Mucosa of descending colon (tissue), 3 donors: Measurements from ENCODE around the gene MYLK2. TPM values are rescaled to one million over a fixed set of nuclear protein-coding genes. Genes with fewer than 3 reads are reported as not detected.

Source experiments
- ATAC-seq: fragments of 200-7000 bp; cut with Tn5 transposase; one replicate; pipeline ENCODE4 v1.9.1; 2020; ENCODE audit warnings: mild to moderate bottlenecking, moderate library complexity
- DNase-seq, 3 donors: peaks; one replicate each; pipeline ENCODE4 v3.0.0-alpha.2; 2020
- H3K36me3 ChIP-seq: fragments of 200-600 bp; one replicate; pipeline ENCODE4 v1.8.0; 2021; ENCODE audit warnings: low read depth, mild to moderate bottlenecking
- H3K4me1 ChIP-seq: fragments of 200-600 bp; one replicate; pipeline ENCODE4 v1.8.0; 2021; ENCODE audit warnings: low read depth, mild to moderate bottlenecking
- H3K4me3 ChIP-seq: fragments of 200-600 bp; one replicate; pipeline ENCODE4 v1.8.0; 2021; ENCODE audit warnings: mild to moderate bottlenecking
- H3K9me3 ChIP-seq: fragments of 200-600 bp; one replicate; pipeline ENCODE4 v1.8.0; 2021; ENCODE audit warnings: mild to moderate bottlenecking
- intact Hi-C, 2 donors: fragments of 100-400 bp; cut with DNase I in 1 of 2; cut with micrococcal nuclease in 1 of 2; formaldehyde crosslinking; loops; one replicate each; pipeline versions ENCODE4 v1.11.0 to v1.11.1; 2022; cut with DNase I, micrococcal nuclease
- total RNA-seq, 3 donors: library from RNA; stranded (reverse); fragmentation: NEBNext Ultra II Directional in 2 of 3; extraction: Animal tissue kit (Norgen Biotek cat#: 25700) in 2 of 3; gene quantifications; one replicate each; pipeline versions ENCODE4 v1.2.1 to v1.2.4, GENCODE V29; 2021 to 2023
- TF ChIP-seq, protein P1 (sequence below): fragments of 200-600 bp; IDR thresholded peaks from one replicate; pipeline ENCODE4 v1.8.0; 2022; ENCODE audit warnings: antibody characterized with exemption, mild to moderate bottlenecking
- donor health status: DM: no; HTN: no; CAD: no; lungs with moderate emphysema.
- donor health status: DM: no; HTN: no; CAD: no.
- donor health status: DM: no; HTN: yes; CAD: no.

Gene MYLK2
- total RNA-seq, 3 donors from 2014 or later = 0.09 to 0.31 TPM; not detected in 1

DNA sequence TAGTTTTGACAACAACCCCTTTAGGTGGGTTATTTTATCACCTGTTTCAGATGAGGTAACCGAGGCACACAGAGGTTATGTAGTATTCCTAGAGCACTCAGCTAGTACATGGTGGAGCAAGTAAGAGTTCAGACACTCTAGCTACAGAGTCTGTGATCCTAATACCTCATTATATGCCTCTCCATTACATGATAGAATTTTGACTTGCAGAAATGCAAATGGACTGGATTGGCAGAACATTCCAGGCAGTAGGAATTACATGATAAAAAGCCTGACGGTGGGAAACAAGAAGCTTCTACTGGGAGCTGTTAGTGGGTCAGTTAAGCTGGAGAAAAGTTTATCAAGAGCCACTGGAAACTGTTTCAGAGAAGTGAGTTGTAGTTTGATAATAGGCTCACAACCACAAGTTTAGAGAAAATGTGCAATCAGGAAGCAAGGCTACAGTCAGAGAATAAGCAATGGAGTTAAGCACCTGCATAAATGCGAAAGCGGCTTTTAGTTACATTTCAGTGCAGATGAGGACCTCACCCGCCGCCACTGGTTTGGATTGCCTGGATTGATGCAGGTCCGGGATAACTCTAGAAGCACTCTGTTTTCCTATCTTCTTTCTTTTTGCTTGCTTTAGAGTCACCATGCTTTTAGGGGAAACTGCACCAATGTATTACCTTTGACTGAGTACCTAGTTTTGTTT lies 34.7 kb upstream of the MYLK2 start:
- no peak for ATAC-seq
- Histone ChIP-seq H3K4me3 (no peak overlapping the region), H3K36me3 (no peaks in the 10 kb centered on the region), H3K4me1 (no peaks in the 10 kb centered on the region), H3K9me3 (no peaks in the 10 kb centered on the region)
- DNase-seq = no peak
- TF ChIP-seq, protein P1, sequence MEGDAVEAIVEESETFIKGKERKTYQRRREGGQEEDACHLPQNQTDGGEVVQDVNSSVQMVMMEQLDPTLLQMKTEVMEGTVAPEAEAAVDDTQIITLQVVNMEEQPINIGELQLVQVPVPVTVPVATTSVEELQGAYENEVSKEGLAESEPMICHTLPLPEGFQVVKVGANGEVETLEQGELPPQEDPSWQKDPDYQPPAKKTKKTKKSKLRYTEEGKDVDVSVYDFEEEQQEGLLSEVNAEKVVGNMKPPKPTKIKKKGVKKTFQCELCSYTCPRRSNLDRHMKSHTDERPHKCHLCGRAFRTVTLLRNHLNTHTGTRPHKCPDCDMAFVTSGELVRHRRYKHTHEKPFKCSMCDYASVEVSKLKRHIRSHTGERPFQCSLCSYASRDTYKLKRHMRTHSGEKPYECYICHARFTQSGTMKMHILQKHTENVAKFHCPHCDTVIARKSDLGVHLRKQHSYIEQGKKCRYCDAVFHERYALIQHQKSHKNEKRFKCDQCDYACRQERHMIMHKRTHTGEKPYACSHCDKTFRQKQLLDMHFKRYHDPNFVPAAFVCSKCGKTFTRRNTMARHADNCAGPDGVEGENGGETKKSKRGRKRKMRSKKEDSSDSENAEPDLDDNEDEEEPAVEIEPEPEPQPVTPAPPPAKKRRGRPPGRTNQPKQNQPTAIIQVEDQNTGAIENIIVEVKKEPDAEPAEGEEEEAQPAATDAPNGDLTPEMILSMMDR = no peak
- intact Hi-C loops = no loop called here

DNA sequence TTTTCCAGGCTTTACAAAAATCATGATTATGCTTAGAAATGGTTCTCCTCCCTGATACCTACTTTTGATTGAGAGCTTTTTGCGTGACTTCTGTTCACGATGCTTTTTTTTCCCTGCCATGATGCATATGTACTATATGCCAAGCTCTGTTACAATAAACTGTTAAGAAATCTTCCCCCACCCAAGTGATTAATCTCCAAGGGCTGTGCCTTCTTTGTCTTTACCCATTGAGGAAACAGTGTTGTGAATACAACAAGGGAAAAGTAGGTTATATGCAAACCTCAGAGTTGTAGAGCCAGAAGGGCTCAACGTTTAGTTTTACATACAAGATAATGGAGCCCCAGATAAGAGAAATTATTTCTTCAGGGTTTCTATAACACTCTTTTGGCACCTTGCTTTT lies 34.1 kb upstream of the MYLK2 start:
- H3K4me1 ChIP-seq = no peaks in the 10 kb centered on the region
- intact Hi-C loops = no loop called here
- ATAC-seq = no peak
- no peak overlapping the region for H3K4me3 ChIP-seq
- TF ChIP-seq, protein P1 = no peak
- H3K9me3 ChIP-seq = no peaks in the 10 kb centered on the region
- DNase-seq = no peak
- H3K36me3 ChIP-seq = no peaks in the 10 kb centered on the region

DNA sequence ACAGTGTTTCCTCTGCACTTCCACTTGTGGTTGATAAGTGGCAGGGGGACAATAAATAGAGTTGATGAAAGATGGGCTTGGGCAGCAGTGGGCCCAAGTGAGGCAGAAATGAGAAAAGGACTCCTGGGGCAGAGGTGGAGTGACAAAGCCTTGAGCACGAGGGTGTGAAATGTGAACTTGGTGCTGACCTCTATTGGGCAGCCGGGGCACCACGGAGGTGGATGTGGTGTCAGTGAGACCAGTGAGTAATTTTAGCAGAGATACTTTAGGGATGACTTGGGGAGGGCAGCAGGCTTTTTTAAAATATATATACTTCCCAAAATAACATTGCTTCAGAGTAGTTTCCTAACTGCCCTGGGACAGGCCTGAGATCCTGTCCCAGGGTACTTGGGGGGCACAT lies 30.6 kb upstream of the MYLK2 start:
- ATAC-seq (no peak), DNase-seq (no peak)
- TF ChIP-seq, protein P1 = no peak
- H3K9me3 ChIP-seq = no peaks in the 10 kb centered on the region
- H3K4me3 ChIP-seq = no peak overlapping the region
- H3K36me3 ChIP-seq = no peaks in the 10 kb centered on the region
- no peaks in the 10 kb centered on the region for H3K4me1 ChIP-seq
- intact Hi-C loops = no loop called here

DNA sequence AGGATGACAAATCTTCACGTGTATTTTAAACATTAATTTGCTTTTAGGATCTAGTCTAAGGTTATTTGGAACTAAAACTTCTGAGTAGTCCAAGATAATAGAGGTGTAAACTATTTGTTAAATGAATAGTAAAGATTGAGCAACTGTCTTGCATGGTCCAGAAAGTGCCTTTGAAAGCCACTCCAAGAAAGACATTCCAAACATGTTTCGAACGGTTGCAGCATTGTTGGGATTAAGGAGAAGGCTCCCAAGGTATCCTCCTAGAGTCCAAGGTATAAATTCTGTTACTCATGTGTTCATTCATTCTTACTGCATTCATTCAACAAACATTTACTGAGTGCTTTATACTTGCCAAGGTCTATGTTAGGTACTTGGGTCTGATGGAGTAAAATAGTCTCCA lies 28.8 kb upstream of the MYLK2 start:
- TF ChIP-seq, protein P1 = no peak
- no peak overlapping the region for H3K4me3 ChIP-seq
- H3K4me1 ChIP-seq = no peaks in the 10 kb centered on the region
- intact Hi-C loops = no loop called here
- no peaks in the 10 kb centered on the region for H3K36me3 ChIP-seq
- no peaks in the 10 kb centered on the region for H3K9me3 ChIP-seq
- DNase-seq = no peak
- no peak for ATAC-seq

DNA sequence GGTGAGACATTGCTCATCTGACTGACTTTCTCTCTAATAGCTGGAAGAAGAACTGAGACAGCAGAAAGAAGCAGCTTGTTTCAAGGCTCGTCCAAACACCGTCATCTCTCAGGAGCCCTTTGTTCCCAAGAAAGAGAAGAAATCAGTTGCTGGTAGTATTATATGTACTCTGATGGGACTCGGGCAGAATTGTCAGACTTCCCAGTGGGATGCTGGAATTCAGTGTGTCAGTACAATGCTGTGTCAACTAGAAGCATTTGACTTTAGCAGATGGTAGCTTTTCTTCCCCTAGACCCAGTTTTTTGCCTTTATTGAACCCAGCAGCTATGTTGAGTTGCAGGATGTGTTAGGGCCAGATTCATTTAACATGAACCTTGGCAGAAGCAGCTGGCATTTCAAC lies 21.8 kb upstream of the MYLK2 start:
- no peaks in the 10 kb centered on the region for H3K4me1 ChIP-seq
- H3K4me3 ChIP-seq = no peak overlapping the region
- intact Hi-C loops = no loop called here
- no peaks in the 10 kb centered on the region for H3K36me3 ChIP-seq
- H3K9me3 ChIP-seq = no peaks in the 10 kb centered on the region
- ATAC-seq (no peak), DNase-seq (no peak)
- TF ChIP-seq, protein P1 = no peak

DNA sequence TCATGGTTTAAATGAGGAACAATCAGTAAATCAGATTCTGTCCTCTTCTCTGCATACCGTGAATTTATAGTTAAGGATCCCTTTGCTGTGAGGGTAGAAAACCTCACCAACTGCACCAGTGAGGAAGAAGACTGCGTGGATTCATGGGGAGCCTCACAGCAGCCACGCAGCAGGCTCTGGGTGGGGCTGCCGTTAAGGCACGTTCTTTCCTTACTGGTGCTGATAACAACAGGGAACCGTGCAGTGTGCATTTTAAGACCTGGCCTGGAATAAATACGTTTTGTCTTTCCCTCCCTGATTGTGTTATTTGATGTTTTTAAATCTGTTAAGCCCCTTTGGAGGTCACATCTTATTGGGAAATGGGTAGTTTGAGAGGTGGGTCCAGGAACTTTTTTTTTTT lies 17.6 kb upstream of the MYLK2 start:
- TF ChIP-seq, protein P1 = no peak
- no peak overlapping the region for H3K4me3 ChIP-seq
- no peaks in the 10 kb centered on the region for H3K9me3 ChIP-seq
- no peak for DNase-seq
- no peaks in the 10 kb centered on the region for H3K4me1 ChIP-seq
- intact Hi-C loops = no loop called here
- no peaks in the 10 kb centered on the region for H3K36me3 ChIP-seq
- no peak for ATAC-seq
